HepG2 (cell line): ENCODE data around the gene HTR4. TPM values are rescaled to one million over a fixed set of nuclear protein-coding genes. Genes with fewer than 3 reads are reported as not detected.

ENCODE experiments used
- ATAC-seq: fragments of 200-7000 bp; cut with Tn5 transposase; 3 replicates; pipeline ENCODE4 v1.9.1; 2020; ENCODE audit warnings: mild to moderate bottlenecking, moderate library complexity
- BruUV-seq: library from RNA; stranded (reverse); fragments of 400-500 nt; replicated peaks from 2 replicates; lab custom pipeline; 2021; lab: Mats Ljungman, UMichigan
- CTCF ChIA-PET: fragments of 300-600 bp; formaldehyde crosslinking; extraction: SDS; loops from one replicate; lab custom pipeline; 2021; ENCODE audit warnings: low total read pairs, inconsistent platforms, low intra/inter-chr PET ratio; lab: Yijun Ruan, JAX
- POLR2A ChIA-PET: fragments of 350-600 bp; sonication (Branson Sonifier 250); formaldehyde crosslinking; loops from one replicate; lab custom pipeline; 2020; ENCODE audit warnings: antibody characterized with exemption, inconsistent platforms; lab: Yijun Ruan, JAX
- DNase-seq: peaks from one replicate; pipeline ENCODE4 v3.0.0-alpha.2; 2015; ENCODE audit warnings: low spot score
- FAIRE-seq: peaks from 3 replicates; lab custom pipeline; 2011; peaks lifted over from hg19 to GRCh38; lab: Jason Lieb, UNC
- H2AFZ ChIP-seq: one replicate; pipeline ENCODE4 v1.6.1; 2011; ENCODE audit warnings: low read length, inconsistent platforms
- H3K27ac ChIP-seq: fragments of 300-600 bp; 3 replicates; pipeline ENCODE4 v1.8.0; 2011; ENCODE audit warnings: mixed run types, mild to moderate bottlenecking, mixed read lengths, low read length, inconsistent platforms; ENCODE audit not compliant: insufficient read depth; ENCODE audit errors: extremely low read length
- H3K27me3 ChIP-seq, 2 experiments: fragments of 200-600 bp in 1 of 2; 2 replicates in 1 of 2; 3 replicates in 1 of 2; pipeline versions ENCODE4 v1.6.0 to v1.8.0; 2011; ENCODE audit warnings: low read length in 2 of 2, mild to moderate bottlenecking in 2 of 2, moderate library complexity in 2 of 2, inconsistent platforms in 1 of 2; ENCODE audit not compliant: insufficient read depth in 2 of 2, control insufficient read depth in 1 of 2
- H3K36me3 ChIP-seq, 2 experiments: fragments of 200-600 bp in 1 of 2; replicated peaks in 1 of 2; 2 replicates in 1 of 2; 3 replicates in 1 of 2; pipeline versions ENCODE4 v1.5.1 to v1.8.0; 2011; ENCODE audit warnings: low read length in 2 of 2, inconsistent platforms in 1 of 2; ENCODE audit not compliant: insufficient read depth in 2 of 2, control insufficient read depth in 1 of 2
- H3K4me1 ChIP-seq: 2 replicates; pipeline ENCODE4 v1.5.1; 2012; ENCODE audit warnings: low read length, inconsistent platforms; ENCODE audit not compliant: insufficient read depth
- H3K4me2 ChIP-seq: 2 replicates; pipeline ENCODE4 v1.6.0; 2011; ENCODE audit warnings: low read depth, low read length, inconsistent platforms
- H3K4me3 ChIP-seq, 3 experiments: fragments of 200-600 bp in 1 of 3; sonication (generic), shearing (Covaris generic) in 1 of 3; replicated peaks in 1 of 3; 2 replicates each; pipeline ENCODE4 v1.5.1; 2011 to 2016; ENCODE audit warnings: low read length in 3 of 3, inconsistent platforms in 2 of 3, low read depth in 2 of 3, mild to moderate bottlenecking in 2 of 3, control low read depth in 1 of 3, mixed read lengths in 1 of 3; ENCODE audit not compliant: insufficient read depth in 1 of 3
- H3K79me2 ChIP-seq: one replicate; pipeline ENCODE4 v1.6.1; 2011; ENCODE audit warnings: low read length, inconsistent platforms; ENCODE audit not compliant: insufficient read depth
- H3K9ac ChIP-seq: 2 replicates; pipeline ENCODE4 v1.6.0; 2011; ENCODE audit warnings: mild to moderate bottlenecking, low read depth, low read length, inconsistent platforms; ENCODE audit not compliant: insufficient read depth
- H3K9me3 ChIP-seq: 2 replicates; pipeline ENCODE4 v1.5.1; 2012; ENCODE audit warnings: mild to moderate bottlenecking, low read length
- H4K20me1 ChIP-seq: 2 replicates; pipeline ENCODE4 v1.6.0; 2011; ENCODE audit warnings: inconsistent platforms, mild to moderate bottlenecking, low read length, moderate library complexity; ENCODE audit not compliant: insufficient read depth
- DR1 ChIP-seq: sonication (generic); formaldehyde crosslinking; IDR thresholded peaks from 2 replicates; pipeline ENCODE4 v1.8.0; 2021; ENCODE audit warnings: mild to moderate bottlenecking, missing genetic modification reagents, inconsistent platforms
- KDM5A ChIP-seq: fragments of 200-600 bp; sonication (generic); IDR thresholded peaks from 2 replicates; pipeline ENCODE4 v1.7.0; 2018; ENCODE audit warnings: antibody characterized with exemption, mild to moderate bottlenecking, low read length, borderline replicate concordance
- KLF13 ChIP-seq: sonication (generic); formaldehyde crosslinking; IDR thresholded peaks from 2 replicates; pipeline ENCODE4 v1.4.0; 2020; ENCODE audit warnings: mild to moderate bottlenecking, missing genetic modification reagents
- POGZ ChIP-seq: sonication (generic); formaldehyde crosslinking; IDR thresholded peaks from 2 replicates; pipeline ENCODE4 v1.4.0; 2020; ENCODE audit warnings: mild to moderate bottlenecking, missing genetic modification reagents
- SALL2 ChIP-seq: sonication (generic); formaldehyde crosslinking; IDR thresholded peaks from 2 replicates; pipeline ENCODE4 v1.8.1; 2023; ENCODE audit warnings: mild to moderate bottlenecking, missing genetic modification reagents, inconsistent platforms
- TEAD2 ChIP-seq: sonication (generic); formaldehyde crosslinking; IDR thresholded peaks from 2 replicates; pipeline ENCODE4 v1.9.0; 2021; ENCODE audit warnings: missing genetic modification reagents
- U2AF2 ChIP-seq: fragments of 200-400 bp; formaldehyde crosslinking; IDR thresholded peaks from 2 replicates; pipeline ENCODE4 v1.6.1; 2017; ENCODE audit warnings: low read depth, mild to moderate bottlenecking, low read length
- ZMYM2 ChIP-seq: sonication (generic); formaldehyde crosslinking; IDR thresholded peaks from 2 replicates; pipeline ENCODE4 v1.8.0; 2022; ENCODE audit warnings: mild to moderate bottlenecking, missing genetic modification reagents
- ZNF878 ChIP-seq: sonication (generic); formaldehyde crosslinking; IDR thresholded peaks from 2 replicates; pipeline ENCODE4 v1.8.1; 2023; ENCODE audit warnings: mild to moderate bottlenecking, missing genetic modification reagents, moderate library complexity
- WGBS: methylation state at CpG from one replicate; pipeline ENCODE4 v1.1.6; 2017; ENCODE audit warnings: low lambda C conversion rate; 5-methylcytosine and 5-hydroxymethylcytosine counted together
- in situ Hi-C: cut with HindIII; loops from 2 replicates; pipeline ENCODE4 v1.10.0; 2017; ENCODE audit warnings: low pct_unique_long_range_greater_than_20kb; ENCODE audit not compliant: extremely low pct_ligation_motif_present
- intact Hi-C: fragments of 100-400 bp; cut with micrococcal nuclease; formaldehyde crosslinking; loops from one replicate; pipeline ENCODE4 v1.10.0; 2022; ENCODE audit not compliant: unreplicated experiment
- polyA plus RNA-seq, 8 experiments: library from polyadenylated mRNA; depleted of rRNA in 3 of 8; stranded (reverse) in 7 of 8; unstranded in 1 of 8; fragments of >200 nt; fragmentation: Illumina TruSeq in 4 of 8; extraction: Trizol in 4 of 8; gene quantifications; 2 replicates each; pipeline versions ENCODE4 v1.2.1 to v1.2.3, GENCODE V29; 2011 to 2016; ENCODE audit warnings: low read depth in 4 of 8, missing spikeins in 1 of 8, mixed read lengths in 1 of 8; ENCODE audit not compliant: insufficient read depth in 1 of 8
- total RNA-seq, 5 experiments: library from RNA; depleted of rRNA; stranded (reverse); fragments of >200 nt; fragmentation: Illumina TruSeq; extraction: Trizol; gene quantifications; 2 replicates each; pipeline ENCODE4 v1.2.3, GENCODE V29; 2016; ENCODE audit warnings: low read depth in 1 of 5
- TF ChIP-seq, protein P1 (sequence below): sonication (generic); formaldehyde crosslinking; IDR thresholded peaks from 2 replicates; pipeline ENCODE4 v1.8.0; 2022; ENCODE audit warnings: mild to moderate bottlenecking, missing genetic modification reagents, moderate library complexity
- TF ChIP-seq, protein P2 (sequence below): sonication (generic); formaldehyde crosslinking; conservative IDR thresholded peaks from 2 replicates; pipeline ENCODE4 v1.4.0; 2020; ENCODE audit warnings: missing genetic modification reagents

Gene HTR4
- total and polyA plus RNA-seq, 2 of the 13 experiments (the other 11 are each of a cell fraction or from before 2014, with no cell fraction given), result not detected

- FAIRE-seq, result no peak
- Histone ChIP-seq H3K27me3 (no peaks in the 10 kb centered on the region), H3K9me3 (no peaks in the 10 kb centered on the region), H3K9ac (no peak overlapping the region), H3K4me2 (no peak overlapping the region), H3K36me3 (peaks cover 7 to 13% of the 10 kb centered on the region in 2 experiments; a peak in 4 of 5 replicates), H3K4me1 (no peaks in the 10 kb centered on the region), H3K4me3 (no peak overlapping the region), H2AFZ (no peak overlapping the region), H4K20me1 (no peaks in the 10 kb centered on the region), H3K79me2 (no peaks in the 10 kb centered on the region), H3K27ac (no peak overlapping the region)
- CTCF ChIA-PET, result no interaction called here
- POLR2A ChIA-PET, result no interaction called here
- no peak for DNase-seq
- no TSS peak for BruUV-seq
- no peak for ATAC-seq
- WGBS, result 75% methylated on average over 3 of the region's 3 CpGs
- TF ChIP-seq, protein P1, sequence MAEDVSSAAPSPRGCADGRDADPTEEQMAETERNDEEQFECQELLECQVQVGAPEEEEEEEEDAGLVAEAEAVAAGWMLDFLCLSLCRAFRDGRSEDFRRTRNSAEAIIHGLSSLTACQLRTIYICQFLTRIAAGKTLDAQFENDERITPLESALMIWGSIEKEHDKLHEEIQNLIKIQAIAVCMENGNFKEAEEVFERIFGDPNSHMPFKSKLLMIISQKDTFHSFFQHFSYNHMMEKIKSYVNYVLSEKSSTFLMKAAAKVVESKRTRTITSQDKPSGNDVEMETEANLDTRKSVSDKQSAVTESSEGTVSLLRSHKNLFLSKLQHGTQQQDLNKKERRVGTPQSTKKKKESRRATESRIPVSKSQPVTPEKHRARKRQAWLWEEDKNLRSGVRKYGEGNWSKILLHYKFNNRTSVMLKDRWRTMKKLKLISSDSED (CRISPR knock-in tag), result no peak
- no peak for TF ChIP-seq SALL2 (CRISPR knock-in tag)
- no peak for TF ChIP-seq POGZ (CRISPR knock-in tag)
- no peak for TF ChIP-seq KLF13
- TF ChIP-seq, protein P2, sequence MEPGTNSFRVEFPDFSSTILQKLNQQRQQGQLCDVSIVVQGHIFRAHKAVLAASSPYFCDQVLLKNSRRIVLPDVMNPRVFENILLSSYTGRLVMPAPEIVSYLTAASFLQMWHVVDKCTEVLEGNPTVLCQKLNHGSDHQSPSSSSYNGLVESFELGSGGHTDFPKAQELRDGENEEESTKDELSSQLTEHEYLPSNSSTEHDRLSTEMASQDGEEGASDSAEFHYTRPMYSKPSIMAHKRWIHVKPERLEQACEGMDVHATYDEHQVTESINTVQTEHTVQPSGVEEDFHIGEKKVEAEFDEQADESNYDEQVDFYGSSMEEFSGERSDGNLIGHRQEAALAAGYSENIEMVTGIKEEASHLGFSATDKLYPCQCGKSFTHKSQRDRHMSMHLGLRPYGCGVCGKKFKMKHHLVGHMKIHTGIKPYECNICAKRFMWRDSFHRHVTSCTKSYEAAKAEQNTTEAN (CRISPR knock-in tag), result no peak
- TF ChIP-seq U2AF2, result no peak
- no peak for TF ChIP-seq ZMYM2 (CRISPR knock-in tag)
- TF ChIP-seq KDM5A, result no peak
- TF ChIP-seq DR1, result no peak
- no peak for TF ChIP-seq TEAD2 (CRISPR knock-in tag)
- TF ChIP-seq ZNF878 (CRISPR knock-in tag), result no peak
- in situ Hi-C loops (loop anchor here (5.0 kb wide), 1 partner anchor 282 kb away; no protein-coding TSS in a partner anchor), intact Hi-C loops (loop anchor here (10.0 kb wide), 1 partner anchor 669 kb away; no protein-coding TSS in a partner anchor)
These were observed 208.7 kb downstream of the HTR4 start for GRCh38 chr5:148445578-148445977.
